Lower lobe of right lung (tissue), 2 donors: Measurements from ENCODE around the gene MX2. TPM values are rescaled to one million over a fixed set of nuclear protein-coding genes. Genes with fewer than 3 reads are reported as not detected.
"Not testable (repeated sequence)": the region's sequence is repeated elsewhere in the genome, so short reads cannot be mapped to it uniquely, and the experiment has no call there.

Experiments used
- ATAC-seq, 2 donors: fragments of 200-7000 bp; cut with Tn5 transposase; one replicate each; pipeline ENCODE4 v1.9.1; 2020 to 2022; ENCODE audit warnings: mild to moderate bottlenecking in 2 of 2, moderate library complexity in 2 of 2
- DNase-seq: peaks from one replicate; pipeline ENCODE4 v3.0.0-alpha.2; 2020
- H3K27ac ChIP-seq: fragments of 200-600 bp; one replicate; pipeline ENCODE4 v1.8.0; 2022
- H3K27me3 ChIP-seq: fragments of 200-600 bp; one replicate; pipeline ENCODE4 v1.8.0; 2022; ENCODE audit warnings: low read depth
- H3K36me3 ChIP-seq: fragments of 200-600 bp; one replicate; pipeline ENCODE4 v1.8.0; 2022; ENCODE audit warnings: mild to moderate bottlenecking
- H3K4me1 ChIP-seq: fragments of 200-600 bp; one replicate; pipeline ENCODE4 v1.8.0; 2022
- H3K4me3 ChIP-seq: fragments of 200-600 bp; one replicate; pipeline ENCODE4 v1.8.0; 2022; ENCODE audit warnings: mild to moderate bottlenecking
- H3K9me3 ChIP-seq: fragments of 200-600 bp; one replicate; pipeline ENCODE4 v1.8.0; 2022
- CTCF ChIP-seq: fragments of 200-600 bp; IDR thresholded peaks from one replicate; pipeline ENCODE4 v1.8.0; 2022; ENCODE audit warnings: antibody characterized with exemption, mild to moderate bottlenecking
- intact Hi-C: fragments of 100-400 bp; cut with DNase I; formaldehyde crosslinking; loops from one replicate; pipeline ENCODE4 v1.11.0; 2022
- total RNA-seq: library from RNA; stranded (reverse); fragmentation: NEBNext Ultra II Directional; extraction: Animal tissue kit (Norgen Biotek cat#: 25700); gene quantifications from one replicate; pipeline ENCODE4 v1.2.1, GENCODE V29; 2021
- donor health status: DM: no; HTN: yes; CAD: no; lungs with severe emphysema.

MX2 gene
- total RNA-seq, 1 donor from 2014 or later, result 35.5 TPM

DNA sequence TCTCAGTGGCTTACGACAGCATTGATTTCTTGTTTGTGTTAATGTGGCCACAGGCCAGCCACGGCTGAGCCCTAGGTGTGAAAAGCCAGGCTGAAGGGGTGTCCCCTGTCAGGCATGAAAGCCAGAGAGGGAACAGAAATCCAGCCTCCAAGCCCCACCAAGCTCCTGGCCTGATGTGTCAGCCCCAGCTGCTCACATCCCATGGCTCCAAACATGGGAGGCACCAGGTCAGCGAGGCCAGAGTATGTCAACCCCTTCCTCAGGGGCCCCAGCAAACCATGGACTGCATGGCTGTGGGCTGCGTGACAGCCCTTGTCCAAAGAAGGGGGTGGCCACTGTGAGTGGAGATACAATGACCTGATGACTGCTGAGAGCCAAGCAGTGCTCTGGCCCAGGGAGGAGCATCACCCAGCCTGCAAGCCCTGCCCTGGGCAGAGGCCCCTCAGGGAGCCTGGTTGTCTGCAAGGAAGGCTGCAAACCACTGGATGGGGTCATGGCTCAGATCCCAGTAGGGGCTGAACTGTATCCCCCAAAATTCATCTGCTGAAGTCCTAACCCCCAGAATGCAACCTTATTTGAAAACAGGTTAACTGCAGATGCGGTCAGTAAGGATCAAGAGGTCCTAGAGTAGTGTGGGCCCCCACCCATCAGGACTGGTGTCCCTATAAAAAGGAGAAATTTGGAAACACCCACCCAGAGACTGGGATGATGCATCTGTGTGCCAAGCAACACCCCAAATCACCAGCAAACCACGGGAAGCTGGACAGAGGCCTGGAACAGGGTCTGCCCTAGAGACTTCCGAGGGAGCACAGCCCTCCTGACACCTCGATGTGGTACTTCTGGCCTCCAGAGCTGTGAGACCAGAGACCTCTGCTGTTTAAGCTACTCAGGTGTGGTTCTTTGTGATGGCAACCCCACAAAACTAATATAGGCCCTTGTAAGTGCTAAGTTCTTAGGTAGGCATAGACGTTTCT, 3.3 kb upstream of the MX2 start:
- no peak for ATAC-seq
- H3K9me3 ChIP-seq, result no peaks in the 10 kb centered on the region
- no peaks in the 10 kb centered on the region for H3K27me3 ChIP-seq
- DNase-seq, result no peak
- H3K36me3 ChIP-seq, result no peaks in the 10 kb centered on the region
- peaks cover 21% of the 10 kb centered on the region for H3K4me1 ChIP-seq
- H3K27ac ChIP-seq, result no peak overlapping the region
- no peak for TF ChIP-seq CTCF
- intact Hi-C loops, result no loop called here
- no peak overlapping the region for H3K4me3 ChIP-seq

GRCh38 chr21:41359286-41359685, 2.5 kb upstream of the MX2 start:
- H3K4me3 ChIP-seq, result no peak overlapping the region
- DNase-seq (no peak), ATAC-seq (no peak)
- H3K27ac ChIP-seq, result no peak overlapping the region
- H3K36me3 ChIP-seq, result no peaks in the 10 kb centered on the region
- intact Hi-C loops, result no loop called here
- peaks cover 22% of the 10 kb centered on the region for H3K4me1 ChIP-seq
- H3K9me3 ChIP-seq, result no peaks in the 10 kb centered on the region
- no peak for TF ChIP-seq CTCF
- no peaks in the 10 kb centered on the region for H3K27me3 ChIP-seq

DNA sequence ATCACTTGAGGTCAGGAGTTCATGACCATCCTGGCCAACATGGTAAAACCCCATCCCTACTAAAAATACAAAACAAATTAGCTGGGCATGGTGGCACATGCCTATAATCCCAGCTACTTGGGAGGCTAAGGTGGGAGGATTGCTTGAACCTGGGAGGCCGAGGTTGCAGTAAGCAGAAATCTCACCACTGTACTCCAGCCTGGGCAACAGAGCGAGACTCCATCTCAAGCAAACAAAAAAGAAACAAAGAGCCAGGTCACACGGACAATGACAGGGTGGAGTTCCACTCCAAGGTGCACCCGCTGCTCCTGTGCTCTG, 2.1 kb upstream of the MX2 start:
- intact Hi-C loops, H3K4me3 ChIP-seq: not testable (repeated sequence)

DNA sequence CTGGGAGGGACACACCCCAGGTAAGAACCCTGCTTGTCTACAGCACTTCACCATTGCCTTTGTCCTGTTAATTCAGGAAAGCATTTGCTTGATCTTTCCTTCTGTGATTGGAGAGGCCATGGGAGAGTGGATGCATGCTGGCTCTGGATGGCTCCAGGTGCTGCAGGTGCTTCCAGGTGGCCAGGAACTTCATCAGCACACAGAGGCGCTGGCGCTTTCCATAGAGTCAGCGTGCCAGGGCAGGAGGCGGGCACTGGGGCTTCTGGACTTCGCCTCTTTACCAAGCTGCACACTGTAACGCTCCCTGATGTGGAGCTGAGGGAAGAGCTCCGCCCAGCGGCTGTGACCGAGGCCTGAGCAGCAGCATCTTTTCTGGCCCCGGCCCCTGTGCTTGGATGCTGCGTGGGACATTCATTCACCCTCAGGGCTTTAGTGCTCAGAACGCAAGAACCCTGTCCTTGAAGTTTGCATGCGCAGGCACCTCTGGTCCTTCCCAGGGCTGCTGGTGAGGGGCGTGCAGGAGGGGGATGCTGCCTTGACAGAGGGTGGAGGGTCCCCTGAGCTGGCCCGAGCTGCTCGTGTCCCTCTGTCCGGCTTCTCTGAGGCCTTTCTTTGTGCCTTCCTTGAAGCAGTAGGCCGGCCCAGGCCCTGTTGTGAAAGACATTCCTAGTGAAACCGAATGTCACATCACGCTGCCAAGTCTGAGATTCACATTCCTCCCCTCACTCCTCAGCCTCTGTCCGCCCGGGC, 1.6 kb upstream of the MX2 start:
- no peaks in the 10 kb centered on the region for H3K36me3 ChIP-seq
- intact Hi-C loops, result no loop called here
- H3K4me3 ChIP-seq, result no peak overlapping the region
- H3K27ac ChIP-seq, result peak overlapping the region; percentile 58
- no peak for TF ChIP-seq CTCF
- ATAC-seq (peak in 1 of 2 donors; percentile 9), DNase-seq (no peak)
- H3K9me3 ChIP-seq, result no peaks in the 10 kb centered on the region
- H3K4me1 ChIP-seq, result peaks cover 22% of the 10 kb centered on the region
- H3K27me3 ChIP-seq, result no peaks in the 10 kb centered on the region

More for the DNA sequence above, 2.1 kb upstream of the MX2 start:
- H3K9me3 ChIP-seq, H3K27ac ChIP-seq, H3K36me3 ChIP-seq, DNase-seq, H3K27me3 ChIP-seq, ATAC-seq: not testable (repeated sequence)
- H3K4me1 ChIP-seq, result peaks cover 22% of the 10 kb centered on the region

DNA sequence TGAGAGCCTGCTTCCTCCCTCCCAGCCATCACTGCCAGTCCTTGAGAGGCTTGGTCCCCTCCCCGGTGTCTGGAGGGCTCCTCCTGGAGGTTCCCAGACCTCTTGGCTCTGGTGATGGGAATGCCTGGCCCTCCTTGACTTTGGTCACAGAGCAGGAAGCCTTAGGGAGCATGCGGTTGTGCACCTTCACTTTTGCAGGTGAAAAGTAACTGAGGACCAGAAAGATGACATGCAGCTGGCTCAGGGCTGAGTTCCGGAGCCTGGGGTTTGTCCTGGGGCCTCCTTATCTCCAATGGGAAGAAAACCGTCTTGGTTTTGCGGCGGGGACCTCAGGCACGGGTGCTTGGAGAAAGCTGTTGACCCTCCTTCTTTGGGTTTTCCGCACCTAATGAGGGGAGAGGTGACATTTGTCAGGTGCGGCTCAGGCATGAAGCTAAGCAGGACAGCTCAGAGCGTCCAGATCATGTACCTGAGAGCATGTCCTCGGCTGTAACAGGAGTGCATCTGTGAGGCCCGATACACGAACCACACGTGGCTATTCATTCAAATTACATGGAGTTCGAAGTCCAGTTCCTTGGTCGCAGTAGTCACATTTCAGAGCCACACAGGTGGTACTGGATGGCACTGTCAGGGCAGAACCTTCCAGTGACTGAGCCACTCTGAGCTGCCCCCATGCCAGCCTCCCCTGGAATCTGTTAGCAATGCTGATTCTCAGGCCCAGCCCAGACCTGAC, 608 bp upstream of the MX2 start:
- intact Hi-C loops, result no loop called here

More for the DNA sequence above, 608 bp upstream of the MX2 start:
- ATAC-seq, result no peak
- no peaks in the 10 kb centered on the region for H3K9me3 ChIP-seq
- H3K4me3 ChIP-seq, result peak overlapping the region; percentile 50
- no peaks in the 10 kb centered on the region for H3K36me3 ChIP-seq
- peaks cover 22% of the 10 kb centered on the region for H3K4me1 ChIP-seq
- peak overlapping the region; percentile 90 for H3K27ac ChIP-seq
- no peaks in the 10 kb centered on the region for H3K27me3 ChIP-seq
- TF ChIP-seq CTCF, result no peak
- no peak for DNase-seq
